ENCODE measurements around the gene SHQ1.

The SHQ1 gene

DNA sequence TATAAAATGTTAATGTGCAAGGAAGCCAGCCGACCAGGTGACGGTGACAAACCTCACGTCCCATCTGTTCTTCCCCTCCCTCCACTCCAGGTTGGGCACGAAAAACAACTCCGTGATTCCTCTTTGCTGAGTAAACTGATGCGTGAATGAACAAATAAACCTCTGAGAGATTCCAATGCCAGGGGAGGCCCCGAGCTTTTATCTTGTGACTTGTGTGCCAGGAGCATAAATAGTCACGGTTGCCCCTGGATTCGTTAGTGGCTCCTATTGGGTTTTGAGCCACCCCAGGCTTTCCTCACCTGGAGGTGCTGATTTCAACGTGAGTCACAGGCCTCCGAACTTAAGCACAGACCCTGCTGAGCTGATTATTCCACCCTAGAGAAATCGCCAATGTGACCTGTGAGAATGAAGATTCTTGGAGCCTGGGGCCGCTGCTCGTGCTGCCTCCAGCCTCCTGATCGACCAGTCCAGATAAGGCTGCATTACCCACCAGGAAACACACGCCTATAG is 119.2 kb downstream of the SHQ1 start:
- no peak for DNase-seq (ENCODE audit: low read depth)
- TF ChIP-seq, protein P1, sequence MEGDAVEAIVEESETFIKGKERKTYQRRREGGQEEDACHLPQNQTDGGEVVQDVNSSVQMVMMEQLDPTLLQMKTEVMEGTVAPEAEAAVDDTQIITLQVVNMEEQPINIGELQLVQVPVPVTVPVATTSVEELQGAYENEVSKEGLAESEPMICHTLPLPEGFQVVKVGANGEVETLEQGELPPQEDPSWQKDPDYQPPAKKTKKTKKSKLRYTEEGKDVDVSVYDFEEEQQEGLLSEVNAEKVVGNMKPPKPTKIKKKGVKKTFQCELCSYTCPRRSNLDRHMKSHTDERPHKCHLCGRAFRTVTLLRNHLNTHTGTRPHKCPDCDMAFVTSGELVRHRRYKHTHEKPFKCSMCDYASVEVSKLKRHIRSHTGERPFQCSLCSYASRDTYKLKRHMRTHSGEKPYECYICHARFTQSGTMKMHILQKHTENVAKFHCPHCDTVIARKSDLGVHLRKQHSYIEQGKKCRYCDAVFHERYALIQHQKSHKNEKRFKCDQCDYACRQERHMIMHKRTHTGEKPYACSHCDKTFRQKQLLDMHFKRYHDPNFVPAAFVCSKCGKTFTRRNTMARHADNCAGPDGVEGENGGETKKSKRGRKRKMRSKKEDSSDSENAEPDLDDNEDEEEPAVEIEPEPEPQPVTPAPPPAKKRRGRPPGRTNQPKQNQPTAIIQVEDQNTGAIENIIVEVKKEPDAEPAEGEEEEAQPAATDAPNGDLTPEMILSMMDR (IDR thresholded peaks at IDR 0.05; ENCODE audit: low read length, missing control alignments): no peak
- H3K4me3 ChIP-seq (replicated peaks; ENCODE audit: low read depth, low read length): no peak overlapping the region

DNA sequence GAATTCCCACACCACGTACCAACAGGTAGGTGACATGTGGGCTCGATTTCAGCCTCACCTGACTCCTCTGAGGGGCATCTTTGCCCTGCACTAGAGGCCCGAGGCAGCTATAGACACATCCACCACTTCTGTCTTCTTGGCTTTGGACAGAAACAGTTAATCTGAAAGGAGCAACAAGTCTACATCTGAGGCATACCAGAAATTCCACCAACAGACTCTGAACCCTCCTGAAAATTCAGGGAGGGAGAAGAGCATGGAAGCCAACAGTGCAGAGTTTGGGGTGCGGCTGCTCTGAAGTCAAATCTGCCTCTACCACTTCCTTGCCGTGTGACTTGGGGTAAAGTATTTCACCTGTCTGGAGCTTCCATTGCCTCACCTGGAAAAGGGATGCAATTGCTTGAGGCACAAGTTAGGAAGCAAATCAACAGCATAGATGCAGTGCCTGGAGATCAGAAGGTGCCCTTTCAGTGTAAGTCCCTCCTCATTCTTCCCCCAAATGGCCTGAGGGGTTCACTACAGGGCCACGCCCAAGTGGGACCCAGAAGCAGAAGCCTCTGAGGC is 119.8 kb downstream of the SHQ1 start:
- no peak overlapping the region for H3K4me3 ChIP-seq (replicated peaks; ENCODE audit: low read depth, low read length)
- TF ChIP-seq, protein P1 (IDR thresholded peaks at IDR 0.05; ENCODE audit: low read length, missing control alignments): no peak
- no peak for DNase-seq (ENCODE audit: low read depth)

- TF ChIP-seq, protein P1 (IDR thresholded peaks at IDR 0.05; ENCODE audit: low read length, missing control alignments): no peak
- DNase-seq (ENCODE audit: low read depth): no peak
Observed at GRCh38 chr3:72727726-72728125, 120.5 kb downstream of the SHQ1 start.

GRCh38 chr3:72727172-72727571 is 121.1 kb downstream of the SHQ1 start:
- no peak overlapping the region for H3K4me3 ChIP-seq (replicated peaks; ENCODE audit: low read depth, low read length)
- peak; percentile 24 for DNase-seq (ENCODE audit: low read depth)
- TF ChIP-seq, protein P1 (IDR thresholded peaks at IDR 0.05; ENCODE audit: low read length, missing control alignments): no peak

More at GRCh38 chr3:72727726-72728125, 120.5 kb downstream of the SHQ1 start:
- no peak overlapping the region for H3K4me3 ChIP-seq (replicated peaks; ENCODE audit: low read depth, low read length)

DNA sequence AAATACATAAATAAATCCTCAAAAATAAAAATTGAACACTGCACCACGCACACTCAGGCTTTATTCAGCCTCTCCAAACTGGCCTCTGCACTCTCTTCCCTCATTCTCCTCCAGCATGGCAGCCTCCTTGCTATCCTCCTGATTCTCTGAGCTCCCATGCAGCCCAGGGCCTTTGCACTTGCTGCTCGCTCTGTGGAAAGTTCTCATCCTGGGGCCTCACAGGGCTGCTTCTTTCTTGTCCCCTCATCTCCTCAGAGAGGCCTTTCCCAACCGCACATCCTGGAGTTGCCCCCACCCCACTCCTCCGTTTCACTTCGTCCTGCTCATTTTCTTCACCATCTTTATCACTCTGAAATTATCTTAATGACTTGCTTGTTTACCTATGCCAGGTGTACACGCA is 123.0 kb downstream of the SHQ1 start:
- DNase-seq (ENCODE audit: low read depth): no peak

GRCh38 chr3:72724070-72724469 is 124.2 kb downstream of the SHQ1 start:
- no peak for DNase-seq (ENCODE audit: low read depth)
- H3K4me3 ChIP-seq (replicated peaks; ENCODE audit: low read depth, low read length): no peak overlapping the region
- TF ChIP-seq, protein P1 (IDR thresholded peaks at IDR 0.05; ENCODE audit: low read length, missing control alignments): no peak

More for the DNA sequence above, 123.0 kb downstream of the SHQ1 start:
- H3K4me3 ChIP-seq (replicated peaks; ENCODE audit: low read depth, low read length): no peak overlapping the region
- TF ChIP-seq, protein P1 (IDR thresholded peaks at IDR 0.05; ENCODE audit: low read length, missing control alignments): no peak

Data from fibroblast of pulmonary artery (primary cell).